NCI-H146 (cell line): Measurements from ENCODE around the gene EIF6.
"Not testable (repeated sequence)": the region's sequence is repeated elsewhere in the genome, so short reads cannot be mapped to it uniquely, and the experiment has no call there.

Experiments
- DNase-seq: peaks from one replicate; lab custom pipeline; 2025; lab: John Stamatoyannopoulos, UW

Gene EIF6

GRCh38 chr20:35284267-35284991 is at the start of gene EIF6:
EIF6 (minus strand) TSS chr20:35284772; CDS start chr20:35284487, 285 bp downstream.
- DNase-seq, result peak; percentile 92

GRCh38 chr20:35333606-35334005 is 49.0 kb upstream of the EIF6 start:
- no peak for DNase-seq

GRCh38 chr20:35332540-35333200 is 48.1 kb upstream of the EIF6 start:
- no peak for DNase-seq

- peak; percentile 39 for DNase-seq
Observed at GRCh38 chr20:35329435-35330139, 45.0 kb upstream of the EIF6 start.

- no peak for DNase-seq
Observed at GRCh38 chr20:35328689-35329088, 44.1 kb upstream of the EIF6 start.

GRCh38 chr20:35328095-35328685 is 43.6 kb upstream of the EIF6 start:
- no peak for DNase-seq

GRCh38 chr20:35327074-35327976 is 42.8 kb upstream of the EIF6 start:
- no peak for DNase-seq

GRCh38 chr20:35326740-35327073 is 42.1 kb upstream of the EIF6 start:
- no peak for DNase-seq

GRCh38 chr20:35326021-35326739 is 41.6 kb upstream of the EIF6 start:
- no peak for DNase-seq

GRCh38 chr20:35325401-35325800 is 40.8 kb upstream of the EIF6 start:
- DNase-seq, result no peak

- no peak for DNase-seq
Observed at GRCh38 chr20:35320396-35321126, 36.0 kb upstream of the EIF6 start.

GRCh38 chr20:35319871-35320197 is 35.3 kb upstream of the EIF6 start:
- no peak for DNase-seq

GRCh38 chr20:35319192-35319870 is 34.8 kb upstream of the EIF6 start:
- peak; percentile 28 for DNase-seq

- no peak for DNase-seq
Observed at GRCh38 chr20:35318502-35319157, 34.1 kb upstream of the EIF6 start.

GRCh38 chr20:35317416-35318210 is 33.0 kb upstream of the EIF6 start:
- no peak for DNase-seq

- no peak for DNase-seq
Observed at GRCh38 chr20:35316086-35316485, 31.5 kb upstream of the EIF6 start.

GRCh38 chr20:35315632-35316020 is 31.1 kb upstream of the EIF6 start:
- DNase-seq, result not testable (repeated sequence)

- no peak for DNase-seq
Observed at GRCh38 chr20:35314816-35315631, 30.5 kb upstream of the EIF6 start.
